Gastrocnemius medialis (tissue), 4 donors: ENCODE measurements around the gene FAXDC2. TPM values are rescaled to one million over a fixed set of nuclear protein-coding genes. Genes with fewer than 3 reads are reported as not detected.

Source experiments
- ATAC-seq, 2 donors: fragments of 150-250 bp; one replicate each; pipeline ENCODE4 v1.9.1; 2016
- DNase-seq, 2 donors: peaks; one replicate each; pipeline ENCODE4 v3.0.0-alpha.2; 2019
- H3K27ac ChIP-seq, 4 donors: fragments of 200-600 bp; sonication (generic); 1 replicate in 1 of 4; 2 replicates in 3 of 4; pipeline ENCODE4 v1.5.1; 2016 to 2018; ENCODE audit warnings: mild to moderate bottlenecking in 2 of 4, moderate library complexity in 1 of 4
- H3K27me3 ChIP-seq, 3 donors: fragments of 200-600 bp; sonication (generic) in 2 of 3; 1 replicate in 1 of 3; 2 replicates in 2 of 3; pipeline versions ENCODE4 v1.5.1 to v1.6.0; 2016 to 2019; ENCODE audit warnings: mild to moderate bottlenecking in 1 of 3, moderate library complexity in 1 of 3
- H3K36me3 ChIP-seq, 2 donors: fragments of 200-600 bp; sonication (generic) in 1 of 2; one replicate each; pipeline ENCODE4 v1.5.1; 2017 to 2018
- H3K4me1 ChIP-seq, 2 donors: fragments of 200-600 bp; sonication (generic) in 1 of 2; one replicate each; pipeline ENCODE4 v1.5.1; 2016 to 2017; ENCODE audit warnings: mild to moderate bottlenecking in 2 of 2
- H3K4me3 ChIP-seq, 4 donors: fragments of 200-600 bp; sonication (generic) in 3 of 4; 1 replicate in 1 of 4; 2 replicates in 3 of 4; pipeline ENCODE4 v1.5.1; 2016 to 2019; ENCODE audit warnings: mild to moderate bottlenecking in 2 of 4
- H3K9me3 ChIP-seq, 3 donors: fragments of 200-600 bp; sonication (generic) in 2 of 3; 1 replicate in 1 of 3; 2 replicates in 2 of 3; pipeline ENCODE4 v1.5.1; 2016 to 2019
- CTCF ChIP-seq, 5 experiments: fragments of 450-650 bp in 3 of 5; fragments of 200-600 bp in 2 of 5; sonication (generic) in 2 of 5; IDR thresholded peaks in 4 of 5; conservative IDR thresholded peaks in 1 of 5; 1 replicate in 4 of 5; 2 replicates in 1 of 5; pipeline ENCODE4 v1.5.1; 2016 to 2019; ENCODE audit warnings: antibody characterized with exemption in 5 of 5, mild to moderate bottlenecking in 3 of 5, moderate library complexity in 3 of 5
- POLR2A ChIP-seq, 2 donors: fragments of 450-650 bp; IDR thresholded peaks; one replicate each; pipeline ENCODE4 v1.6.1; 2017; ENCODE audit warnings: antibody characterized with exemption in 2 of 2, mild to moderate bottlenecking in 2 of 2, moderate library complexity in 2 of 2
- in situ Hi-C, 4 donors: fragments of 200-750 bp; cut with MboI; loops; one replicate each; pipeline versions ENCODE4 v1.15.0 to v1.8.0; 2017; ENCODE audit warnings: low sequenced_read_pairs in 4 of 4
- intact Hi-C: fragments of 100-400 bp; cut with DNase I; formaldehyde crosslinking; loops from one replicate; pipeline ENCODE4 v1.15.1; 2023; ENCODE audit warnings: low total_unique reads
- total RNA-seq, 4 donors: library from RNA; depleted of rRNA; stranded (reverse); fragments of >200 nt; gene quantifications; one replicate each; pipeline versions ENCODE4 v1.1.0 to v1.2.3, GENCODE V29; 2016

FAXDC2 gene
- total RNA-seq, 4 donors from 2014 or later, result 4.4 to 12.5 (median 6.4) TPM

- Histone ChIP-seq H3K36me3 (no peaks in the 10 kb centered on the region), H3K4me3 (peak overlapping the region in 2 of 4 donors; percentile 31 to 39), H3K27ac (peak overlapping the region; percentile 78 to 91 (median 90)), H3K27me3 (no peaks in the 10 kb centered on the region), H3K4me1 (peaks cover 86 to 92% of the 10 kb centered on the region in 2 donors), H3K9me3 (no peaks in the 10 kb centered on the region)
- peak; percentile 86 for ATAC-seq
- DNase-seq, result peak; percentile 78 to 92
- TF ChIP-seq CTCF (IDR thresholded peaks at IDR 0.05 in 4 of 5, conservative IDR thresholded peaks at IDR 0.05 in 1 of 5) (no peak), POLR2A (IDR thresholded peaks at IDR 0.05) (no peak)
- intact Hi-C loops (loop anchor here (1.0 to 5.0 kb wide), 3 partner anchors 20 to 989 kb away; partner anchors contain the start of gene CNOT8), in situ Hi-C loops (no loop called here)
Observed at GRCh38 chr5:154778534-154778933, 71.9 kb downstream of the FAXDC2 start.

- peak overlapping the region; percentile 78 to 91 (median 90) for H3K27ac ChIP-seq
- TF ChIP-seq POLR2A (IDR thresholded peaks at IDR 0.05) (no peak), CTCF (IDR thresholded peaks at IDR 0.05 in 4 of 5, conservative IDR thresholded peaks at IDR 0.05 in 1 of 5) (no peak)
- ATAC-seq (no peak), DNase-seq (no peak)
- H3K36me3 ChIP-seq, result no peaks in the 10 kb centered on the region
- H3K27me3 ChIP-seq, result no peaks in the 10 kb centered on the region
- in situ Hi-C loops, result no loop called here
- no peak overlapping the region for H3K4me3 ChIP-seq
- peaks cover 79 to 92% of the 10 kb centered on the region in 2 donors for H3K4me1 ChIP-seq
- intact Hi-C loops, result loop anchor here (5.0 kb wide), 1 partner anchor 991 kb away; no protein-coding TSS in a partner anchor
- H3K9me3 ChIP-seq, result no peaks in the 10 kb centered on the region
Observed at GRCh38 chr5:154776167-154776566, 74.2 kb downstream of the FAXDC2 start.

GRCh38 chr5:154773326-154773725 is 77.1 kb downstream of the FAXDC2 start:
- H3K4me1 ChIP-seq, result peaks cover 87 to 95% of the 10 kb centered on the region in 2 donors
- DNase-seq (no peak), ATAC-seq (no peak)
- no peaks in the 10 kb centered on the region for H3K36me3 ChIP-seq
- H3K27me3 ChIP-seq, result no peaks in the 10 kb centered on the region
- in situ Hi-C loops, result no loop called here
- intact Hi-C loops, result no loop called here
- no peaks in the 10 kb centered on the region for H3K9me3 ChIP-seq
- H3K27ac ChIP-seq, result peak overlapping the region in 3 of 4 donors; percentile 13 to 23 (median 21)
- H3K4me3 ChIP-seq, result no peak overlapping the region
- no peak for TF ChIP-seq CTCF (IDR thresholded peaks at IDR 0.05 in 4 of 5, conservative IDR thresholded peaks at IDR 0.05 in 1 of 5)
- no peak for TF ChIP-seq POLR2A (IDR thresholded peaks at IDR 0.05)

- TF ChIP-seq CTCF (IDR thresholded peaks at IDR 0.05 in 4 of 5, conservative IDR thresholded peaks at IDR 0.05 in 1 of 5) (no peak), POLR2A (IDR thresholded peaks at IDR 0.05) (no peak)
- Histone ChIP-seq H3K9me3 (no peaks in the 10 kb centered on the region), H3K27ac (peak overlapping the region; percentile 67 to 81 (median 78)), H3K4me1 (peaks cover 87 to 96% of the 10 kb centered on the region in 2 donors), H3K36me3 (no peaks in the 10 kb centered on the region), H3K27me3 (no peaks in the 10 kb centered on the region), H3K4me3 (peak overlapping the region in 1 of 4 donors; percentile 13)
- DNase-seq (no peak), ATAC-seq (peak; percentile 62 to 68)
- intact Hi-C loops, result no loop called here
- in situ Hi-C loops, result no loop called here
Observed at GRCh38 chr5:154771383-154771901, 79.0 kb downstream of the FAXDC2 start.
